ENCODE measurements around the gene PCGF3.

PCGF3 gene

DNA sequence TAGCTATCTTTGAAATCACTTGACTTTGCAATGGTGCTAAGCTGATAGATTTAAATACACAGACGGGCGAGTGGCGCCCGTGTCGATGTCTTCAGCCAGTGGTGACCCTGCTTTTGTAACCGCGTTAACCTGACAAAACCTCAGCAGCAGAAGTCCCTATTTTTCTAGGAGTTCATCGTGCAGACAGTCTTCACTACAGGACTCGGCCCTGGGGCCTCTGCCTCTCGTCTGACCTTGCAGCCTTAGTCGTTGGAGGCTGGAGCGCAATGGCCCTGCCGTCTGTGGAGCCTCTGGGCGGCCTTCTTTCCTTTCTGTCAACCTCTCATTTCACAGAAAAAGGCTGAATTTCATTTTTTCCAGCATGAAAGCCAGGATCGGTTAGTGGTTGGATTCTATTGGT, 62.4 kb downstream of the PCGF3 start:
- TF ChIP-seq, protein P1, sequence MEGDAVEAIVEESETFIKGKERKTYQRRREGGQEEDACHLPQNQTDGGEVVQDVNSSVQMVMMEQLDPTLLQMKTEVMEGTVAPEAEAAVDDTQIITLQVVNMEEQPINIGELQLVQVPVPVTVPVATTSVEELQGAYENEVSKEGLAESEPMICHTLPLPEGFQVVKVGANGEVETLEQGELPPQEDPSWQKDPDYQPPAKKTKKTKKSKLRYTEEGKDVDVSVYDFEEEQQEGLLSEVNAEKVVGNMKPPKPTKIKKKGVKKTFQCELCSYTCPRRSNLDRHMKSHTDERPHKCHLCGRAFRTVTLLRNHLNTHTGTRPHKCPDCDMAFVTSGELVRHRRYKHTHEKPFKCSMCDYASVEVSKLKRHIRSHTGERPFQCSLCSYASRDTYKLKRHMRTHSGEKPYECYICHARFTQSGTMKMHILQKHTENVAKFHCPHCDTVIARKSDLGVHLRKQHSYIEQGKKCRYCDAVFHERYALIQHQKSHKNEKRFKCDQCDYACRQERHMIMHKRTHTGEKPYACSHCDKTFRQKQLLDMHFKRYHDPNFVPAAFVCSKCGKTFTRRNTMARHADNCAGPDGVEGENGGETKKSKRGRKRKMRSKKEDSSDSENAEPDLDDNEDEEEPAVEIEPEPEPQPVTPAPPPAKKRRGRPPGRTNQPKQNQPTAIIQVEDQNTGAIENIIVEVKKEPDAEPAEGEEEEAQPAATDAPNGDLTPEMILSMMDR (IDR thresholded peaks at IDR 0.05; ENCODE audit: extremely low read depth, insufficient read depth, missing control alignments) = no peak
- DNase-seq (ENCODE audit: low spot score) = no peak
- in situ Hi-C loops (cut with MboI; ENCODE audit: low pct_unique_long_range_greater_than_20kb, low sequenced_read_pairs, unreplicated experiment) = no loop called here

DNA sequence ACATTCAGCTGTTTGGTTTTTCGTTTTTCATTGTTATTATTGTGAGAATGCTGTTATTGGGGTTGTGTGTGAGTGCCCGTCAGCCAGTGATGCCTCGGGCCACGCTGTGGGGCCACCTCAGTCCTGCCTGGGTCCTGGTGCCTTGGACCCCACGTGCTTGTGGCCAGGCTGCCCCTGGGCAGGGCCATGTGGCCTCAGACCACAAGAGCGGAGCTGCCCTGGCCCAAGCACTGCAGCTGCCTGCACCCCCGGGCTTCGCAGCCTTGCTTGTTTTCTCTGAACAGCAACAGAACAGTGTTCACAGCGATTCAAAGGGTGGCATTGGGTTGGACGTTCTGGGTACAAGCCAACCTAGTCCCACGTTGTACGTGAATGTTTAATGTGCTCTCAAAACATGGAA, 63.4 kb downstream of the PCGF3 start:
- no peak for DNase-seq (ENCODE audit: low spot score)
- in situ Hi-C loops (cut with MboI; ENCODE audit: low pct_unique_long_range_greater_than_20kb, low sequenced_read_pairs, unreplicated experiment) = no loop called here
- TF ChIP-seq, protein P1 (IDR thresholded peaks at IDR 0.05; ENCODE audit: extremely low read depth, insufficient read depth, missing control alignments) = no peak

DNA sequence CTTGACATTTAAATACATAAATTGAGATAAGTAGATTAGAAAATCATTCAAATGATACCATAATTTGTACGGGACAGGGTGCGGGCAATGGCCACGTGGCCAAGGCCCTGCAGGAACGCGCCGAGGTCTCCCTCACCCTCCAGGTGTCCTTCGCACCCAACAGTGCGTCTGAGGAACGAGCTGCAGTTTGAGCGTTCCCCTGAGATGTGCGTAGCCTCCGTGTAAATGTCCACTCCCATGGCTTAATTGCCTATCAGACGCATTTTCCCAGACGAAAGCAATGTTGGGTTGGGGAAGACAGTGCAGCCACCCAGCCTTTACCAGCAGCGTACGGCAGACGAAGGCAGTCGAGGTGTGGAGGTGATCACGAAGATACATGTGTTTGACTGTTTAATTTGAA, 63.9 kb downstream of the PCGF3 start:
- TF ChIP-seq, protein P1 (IDR thresholded peaks at IDR 0.05; ENCODE audit: extremely low read depth, insufficient read depth, missing control alignments) = no peak
- in situ Hi-C loops (cut with MboI; ENCODE audit: low pct_unique_long_range_greater_than_20kb, low sequenced_read_pairs, unreplicated experiment) = no loop called here
- no peak for DNase-seq (ENCODE audit: low spot score)

DNA sequence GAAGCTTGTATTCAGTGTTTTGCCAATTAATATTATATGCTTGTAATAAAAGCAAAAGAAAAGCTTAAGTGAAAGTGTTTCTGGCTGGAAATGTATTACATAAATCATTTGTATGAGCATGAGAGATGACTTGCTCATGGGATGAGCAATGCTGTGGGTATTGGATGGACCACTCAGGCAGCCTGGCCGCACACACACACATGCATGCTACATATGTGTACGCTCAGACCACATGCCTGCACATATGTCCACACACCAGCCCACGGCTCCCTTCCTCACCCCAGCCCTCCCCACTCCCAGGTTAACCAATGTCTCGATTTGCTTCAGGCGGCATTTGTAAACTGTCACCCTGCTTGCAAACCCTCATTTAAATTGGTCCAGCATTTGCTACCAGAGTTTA, 64.4 kb downstream of the PCGF3 start:
- in situ Hi-C loops (cut with MboI; ENCODE audit: low pct_unique_long_range_greater_than_20kb, low sequenced_read_pairs, unreplicated experiment) = no loop called here
- TF ChIP-seq, protein P1 (IDR thresholded peaks at IDR 0.05; ENCODE audit: extremely low read depth, insufficient read depth, missing control alignments) = no peak
- DNase-seq (ENCODE audit: low spot score) = no peak

DNA sequence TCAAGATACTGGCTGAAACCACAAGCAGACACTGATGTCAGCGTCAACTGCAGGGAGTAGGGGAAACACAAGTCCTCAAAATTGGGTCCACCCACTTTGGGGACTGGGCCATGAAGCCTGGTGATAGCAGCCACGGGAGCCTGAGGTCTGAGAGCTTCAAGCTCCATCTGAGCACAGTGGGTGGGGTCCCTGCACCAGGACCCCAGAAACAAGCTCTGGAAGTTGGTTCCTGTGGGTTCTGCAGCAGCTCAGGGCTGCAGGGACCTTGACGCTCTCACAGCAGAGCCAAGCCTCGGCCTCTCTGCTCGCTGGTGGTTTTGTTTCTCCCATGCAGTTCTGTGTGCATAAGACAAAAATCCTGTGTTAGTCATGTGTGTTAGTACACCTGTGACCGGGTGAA, 65.8 kb downstream of the PCGF3 start:
- DNase-seq (ENCODE audit: low spot score) = no peak
- TF ChIP-seq, protein P1 (IDR thresholded peaks at IDR 0.05; ENCODE audit: extremely low read depth, insufficient read depth, missing control alignments) = no peak
- in situ Hi-C loops (cut with MboI; ENCODE audit: low pct_unique_long_range_greater_than_20kb, low sequenced_read_pairs, unreplicated experiment) = no loop called here

DNA sequence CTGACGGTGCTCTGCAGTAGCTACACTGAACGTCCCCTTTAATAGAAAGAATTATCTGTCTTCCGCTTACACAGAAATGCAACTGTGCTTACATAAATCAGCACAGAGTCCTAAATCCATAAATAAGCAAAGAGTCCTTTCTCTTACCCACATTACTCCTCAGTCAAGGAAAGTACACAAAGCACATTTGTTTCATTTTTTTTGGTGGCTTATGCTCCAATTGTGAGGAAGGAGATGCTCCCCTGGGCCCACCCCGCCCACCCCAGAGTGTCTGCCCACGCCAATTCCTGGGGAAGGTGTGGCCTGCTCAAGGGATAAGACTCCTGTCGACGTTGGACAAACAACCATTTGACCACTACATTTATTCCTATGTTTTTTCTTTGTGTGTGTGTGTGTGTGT, 66.5 kb downstream of the PCGF3 start:
- no peak for DNase-seq (ENCODE audit: low spot score)
- TF ChIP-seq, protein P1 (IDR thresholded peaks at IDR 0.05; ENCODE audit: extremely low read depth, insufficient read depth, missing control alignments) = no peak
- in situ Hi-C loops (cut with MboI; ENCODE audit: low pct_unique_long_range_greater_than_20kb, low sequenced_read_pairs, unreplicated experiment) = no loop called here

DNA sequence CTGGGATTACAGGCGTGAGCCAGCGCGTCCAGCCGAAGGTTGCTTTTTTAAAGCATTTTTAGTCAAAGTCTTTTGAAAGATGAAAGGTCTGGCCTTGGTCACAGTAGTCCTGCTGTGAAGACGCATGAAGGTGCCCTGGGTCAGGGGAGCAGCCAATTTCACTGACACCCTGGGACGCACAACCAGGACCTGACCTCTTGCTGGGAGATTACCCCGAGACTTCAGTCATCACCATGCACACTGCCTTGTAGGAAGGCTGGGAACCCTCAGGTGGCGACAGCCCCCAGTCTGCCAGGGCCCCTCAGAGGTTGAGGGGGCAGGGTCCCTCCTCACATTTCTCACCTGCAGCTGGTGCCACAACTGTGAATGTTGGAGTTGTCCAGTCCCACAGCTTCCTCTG, 67.1 kb downstream of the PCGF3 start:
- TF ChIP-seq, protein P1 (IDR thresholded peaks at IDR 0.05; ENCODE audit: extremely low read depth, insufficient read depth, missing control alignments) = no peak
- in situ Hi-C loops (cut with MboI; ENCODE audit: low pct_unique_long_range_greater_than_20kb, low sequenced_read_pairs, unreplicated experiment) = no loop called here
- DNase-seq (ENCODE audit: low spot score) = no peak

Data from GM13977 (cell line).